OCI-M1 (cell line): ENCODE results near the gene RPL9.
"Not testable (repeated sequence)": the region's sequence is repeated elsewhere in the genome, so short reads cannot be mapped to it uniquely, and the experiment has no call there.

ENCODE experiments used
- DNase-seq: peaks from one replicate; lab custom pipeline; 2025; lab: John Stamatoyannopoulos, UW

The RPL9 gene

DNA sequence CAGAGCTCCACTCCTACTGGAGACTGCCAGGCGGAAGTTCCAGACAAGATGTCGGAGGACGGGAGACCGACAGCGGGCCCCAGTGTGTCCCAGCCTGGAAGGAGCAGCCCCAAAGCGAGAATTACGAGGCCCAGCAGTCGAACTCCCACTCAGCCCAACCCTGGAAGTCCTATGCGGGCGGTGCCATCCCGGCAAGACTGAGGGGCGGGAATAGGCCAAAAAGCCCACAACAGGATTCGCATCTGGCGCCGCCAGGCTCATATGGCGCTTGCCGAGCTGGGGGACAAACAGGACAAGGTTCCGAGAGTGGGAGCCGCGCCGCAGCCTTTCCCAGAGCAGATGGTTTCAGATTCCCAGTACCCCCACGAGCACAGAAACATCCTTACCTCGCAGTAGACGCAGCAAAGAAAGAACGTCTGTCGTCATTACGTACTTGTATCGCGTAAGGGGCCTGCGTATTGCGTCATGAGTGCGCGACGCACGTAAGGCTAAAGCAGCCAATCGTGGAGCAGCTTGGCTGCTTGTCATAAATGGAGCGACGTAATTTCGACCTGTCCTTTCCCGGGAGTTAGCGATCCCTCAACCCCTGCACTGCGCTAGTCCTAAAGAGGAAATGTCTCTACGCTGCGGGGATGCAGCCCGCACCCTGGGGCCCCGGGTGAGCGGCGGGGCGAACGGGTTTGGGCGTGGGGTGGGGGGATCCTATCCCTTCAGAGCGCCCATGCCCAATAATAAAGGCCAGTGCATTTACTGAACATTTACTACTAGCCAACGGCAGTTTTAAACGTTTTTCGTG is at the start of gene RPL9, which contains the start of gene LIAS:
Gene RPL9, minus strand, starts transcription at position 418 of the 796 bp plus-strand sequence. CDS start 483 bp downstream, outside the sequence.
Gene LIAS, plus strand, starts transcription at position 552 of the 796 bp plus-strand sequence. Its CDS starts 62 bp downstream, at position 614.
- peak; percentile 98 for DNase-seq

- DNase-seq = no peak
Observed at GRCh38 chr4:39505581-39505980, 46.9 kb upstream of the RPL9 start.

DNA sequence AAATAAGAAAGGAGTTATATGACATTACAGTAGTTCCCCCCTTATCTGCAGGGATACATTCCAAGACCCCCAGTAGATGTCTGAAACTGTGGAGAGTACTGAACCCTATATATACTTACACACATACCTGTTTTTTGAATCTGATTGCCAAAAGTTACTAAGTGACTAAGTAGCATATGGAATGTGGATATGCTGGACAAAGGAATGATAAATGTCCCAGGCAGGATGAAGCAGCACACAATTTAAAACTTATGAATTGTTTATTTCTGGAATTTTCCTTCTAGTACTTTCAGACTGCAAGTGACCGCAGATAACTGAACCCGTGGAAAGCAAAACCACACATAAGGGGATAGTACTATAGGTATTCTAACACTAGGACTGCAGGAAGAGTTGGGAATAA is 45.8 kb upstream of the RPL9 start:
- no peak for DNase-seq

GRCh38 chr4:39502664-39503035 is 43.9 kb upstream of the RPL9 start:
- DNase-seq = not testable (repeated sequence)

GRCh38 chr4:39502019-39502663 is 43.4 kb upstream of the RPL9 start:
- DNase-seq = no peak

GRCh38 chr4:39498727-39499020 is 40.0 kb upstream of the RPL9 start:
- DNase-seq = no peak

GRCh38 chr4:39497909-39498726 is 39.4 kb upstream of the RPL9 start:
- no peak for DNase-seq

DNA sequence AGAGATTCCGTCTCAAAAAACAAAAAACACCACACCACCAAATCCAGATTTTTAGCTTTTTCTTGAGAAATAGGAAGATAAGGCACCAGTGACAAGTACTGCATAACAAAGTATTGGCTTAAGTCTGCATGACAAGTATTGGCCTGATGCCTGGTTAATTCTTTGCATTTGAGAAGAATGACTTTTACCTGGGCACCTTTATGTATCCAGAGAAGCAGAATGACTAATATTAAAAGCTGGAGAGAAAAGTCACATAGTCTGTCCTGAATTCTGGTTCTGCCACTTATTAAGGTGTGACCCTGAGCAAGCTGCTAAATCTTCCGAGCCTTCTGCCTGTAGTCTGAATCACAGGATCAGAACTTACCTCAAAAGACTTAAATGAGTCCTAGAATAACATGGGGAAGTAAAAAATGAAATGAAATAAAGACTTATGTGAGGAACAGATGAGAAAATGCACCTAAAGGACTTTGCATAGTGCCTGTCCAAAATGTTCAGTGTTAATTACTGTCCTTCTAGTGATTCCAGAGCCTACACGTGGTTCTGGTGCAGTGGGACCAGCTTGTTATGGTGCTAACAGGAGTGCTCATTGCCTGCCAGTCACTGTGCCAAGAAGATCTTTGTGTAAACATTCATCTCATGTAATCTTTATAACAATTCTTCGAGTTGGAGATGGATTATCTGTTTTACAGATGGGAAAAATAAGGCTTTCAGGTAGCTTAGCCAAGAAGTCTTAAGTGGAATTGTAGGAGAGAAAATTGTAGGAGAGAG is 36.9 kb upstream of the RPL9 start:
- peak; percentile 3 for DNase-seq

GRCh38 chr4:39494354-39494753 is 35.6 kb upstream of the RPL9 start:
- no peak for DNase-seq

DNA sequence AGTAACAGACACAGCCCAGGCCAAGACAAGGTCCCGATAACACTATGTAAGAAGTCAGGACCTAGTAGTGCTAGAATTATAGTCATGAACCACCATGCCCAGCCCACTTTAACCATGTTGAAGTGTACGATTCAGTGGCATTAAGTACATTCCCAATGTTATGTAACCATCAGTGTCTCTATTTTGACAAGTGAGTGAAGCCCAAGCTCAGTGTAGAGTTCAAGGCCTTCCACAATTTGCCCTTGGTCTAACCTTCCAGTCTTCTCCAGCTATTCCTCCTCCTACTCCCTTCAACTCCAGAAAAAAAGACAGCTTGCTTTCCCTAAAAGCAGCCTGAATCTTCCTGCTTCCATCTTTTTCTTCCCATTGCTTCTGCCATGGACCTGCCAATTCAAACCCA is 31.6 kb upstream of the RPL9 start:
- no peak for DNase-seq

GRCh38 chr4:39486221-39486804 is 27.6 kb upstream of the RPL9 start:
- DNase-seq = no peak

- DNase-seq = no peak
Observed at GRCh38 chr4:39484582-39485272, 26.0 kb upstream of the RPL9 start.

DNA sequence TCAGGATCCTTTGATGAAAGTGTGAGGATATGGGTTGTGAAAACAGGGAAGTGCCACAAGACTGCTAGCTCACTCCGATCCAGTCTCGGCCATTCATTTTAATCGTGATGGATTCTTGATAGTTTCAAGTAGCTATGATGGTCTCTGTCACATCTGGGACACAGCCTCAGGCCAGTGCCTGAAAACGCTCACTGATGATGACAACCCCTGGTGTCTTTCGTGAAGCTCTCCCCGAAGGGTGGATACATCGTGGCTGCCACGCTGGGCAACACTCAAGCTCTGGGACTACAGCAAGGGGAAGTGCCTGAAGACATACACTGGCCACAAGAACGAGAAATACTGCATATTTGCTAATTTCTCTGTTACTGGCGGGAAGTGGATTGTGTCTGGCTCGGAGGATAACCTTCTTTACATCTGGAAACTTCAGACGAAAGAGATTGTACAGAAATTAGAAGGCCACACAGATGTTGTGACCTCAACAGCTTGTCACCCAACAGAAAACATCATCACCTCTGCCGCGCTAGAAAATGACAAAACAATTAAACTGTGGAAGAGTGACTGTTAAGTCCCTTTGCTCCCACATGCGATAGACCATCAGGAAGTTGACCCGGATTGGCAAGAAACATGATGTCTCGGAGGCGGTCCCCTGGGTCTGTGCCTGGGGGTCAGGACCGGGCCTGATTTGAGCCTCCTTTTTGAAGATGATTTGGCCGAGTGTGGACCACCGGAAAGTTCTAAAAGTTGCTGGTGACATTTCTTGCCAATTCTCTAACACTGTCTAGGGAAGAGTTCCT is 22.4 kb upstream of the RPL9 start:
- no peak for DNase-seq

DNA sequence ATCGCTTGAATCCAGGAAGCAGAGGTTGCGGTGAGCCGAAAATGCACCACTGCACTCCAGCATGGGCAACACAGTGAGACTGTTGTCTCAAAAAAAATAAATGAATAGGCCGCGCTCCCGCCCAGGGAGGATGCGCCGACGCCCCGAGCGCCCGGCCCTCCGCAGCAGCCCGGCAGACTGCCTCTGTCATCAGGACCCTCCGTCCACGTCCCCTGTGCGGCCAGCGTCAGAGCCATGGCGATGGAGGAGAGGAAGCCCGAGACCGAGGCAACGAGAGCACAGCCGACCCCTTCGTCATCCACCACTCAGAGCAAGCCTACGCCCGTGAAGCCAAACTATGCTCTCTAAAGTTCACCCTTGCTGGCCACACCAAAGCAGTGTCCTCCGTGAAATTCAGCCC is 21.5 kb upstream of the RPL9 start:
- no peak for DNase-seq

GRCh38 chr4:39476187-39476895 is 17.6 kb upstream of the RPL9 start:
- DNase-seq = no peak

DNA sequence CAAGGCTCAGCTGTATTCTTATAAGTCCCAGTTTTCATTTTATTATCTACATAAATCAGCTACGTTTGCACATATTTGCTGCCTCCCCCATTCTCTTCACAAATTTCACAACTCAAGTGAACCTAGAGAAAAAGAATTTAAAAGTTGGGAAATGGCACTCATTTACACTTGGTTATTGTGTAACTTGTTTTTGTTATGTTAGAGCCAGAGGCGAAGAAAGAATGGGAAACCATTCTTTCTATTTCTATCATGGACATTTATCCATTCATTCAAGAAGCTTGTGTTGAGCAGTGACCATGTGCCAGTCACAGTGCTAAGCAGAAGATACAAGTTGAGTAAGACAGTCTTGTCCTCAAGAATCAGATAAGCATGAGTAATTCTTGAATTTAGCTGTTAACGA is 13.7 kb upstream of the RPL9 start:
- DNase-seq = no peak

- DNase-seq = no peak
Observed at GRCh38 chr4:39470402-39470801, 11.7 kb upstream of the RPL9 start.

DNA sequence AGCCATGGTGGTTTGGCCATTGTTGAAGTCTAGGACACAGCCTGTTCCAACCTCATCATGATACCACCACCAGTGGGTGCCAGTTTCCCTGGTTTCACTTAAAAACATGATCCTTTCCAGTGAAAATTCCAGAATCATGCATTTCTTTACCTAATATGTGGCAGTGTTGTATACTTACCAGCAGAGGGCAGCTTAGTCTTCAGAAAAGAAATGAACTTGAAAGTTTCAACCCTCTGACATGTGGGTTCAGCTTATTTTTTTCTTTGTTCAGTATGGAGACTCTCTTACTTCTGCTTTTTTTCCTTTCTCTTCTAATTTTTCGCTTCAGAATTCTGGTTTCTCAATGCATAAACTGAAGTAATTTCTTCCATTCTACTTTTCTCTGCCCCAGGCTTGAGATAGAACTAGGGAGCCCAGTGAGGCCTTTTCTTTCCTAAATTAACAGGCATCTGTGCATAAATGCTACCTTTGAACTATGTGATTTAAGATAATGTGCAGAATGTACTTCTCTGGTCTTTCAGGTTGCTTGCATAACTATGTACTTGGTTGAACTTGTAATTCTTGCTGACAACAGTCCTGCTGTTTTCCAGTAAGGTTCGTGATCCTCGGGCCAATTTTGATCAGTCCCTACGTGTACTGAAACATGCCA is 10.8 kb upstream of the RPL9 start:
- DNase-seq = peak; percentile 89

DNA sequence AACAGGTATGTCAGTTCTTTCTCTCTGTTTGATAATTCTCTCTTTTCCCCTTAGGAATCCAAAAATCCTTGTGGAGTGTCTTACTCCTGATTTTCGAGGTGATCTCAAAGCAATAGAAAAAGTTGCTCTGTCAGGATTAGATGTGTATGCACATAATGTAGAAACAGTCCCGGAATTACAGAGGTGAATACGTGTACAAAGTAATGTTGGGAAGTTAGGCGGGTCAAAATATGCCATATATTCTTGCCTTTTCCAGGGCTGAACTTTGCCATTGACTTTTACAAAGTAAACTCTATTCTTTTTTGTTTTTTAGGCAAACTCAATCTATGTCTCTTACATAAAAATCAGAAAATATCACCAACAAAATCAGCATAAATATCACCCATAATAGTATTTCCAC is 8.7 kb upstream of the RPL9 start:
- DNase-seq = no peak
